Osteocyte (in vitro differentiated cells): ENCODE measurements around the gene CCNI2. TPM values are rescaled to one million over a fixed set of nuclear protein-coding genes. Genes with fewer than 3 reads are reported as not detected.

ENCODE experiments used
- DNase-seq: peaks from one replicate; pipeline ENCODE4 v3.0.0; 2021; ENCODE audit warnings: mixed read lengths; ENCODE audit not compliant: unreplicated experiment; ENCODE audit errors: extremely low spot score
- H3K27ac Mint-ChIP-seq: one replicate; pipeline ENCODE4 v1.8.0; 2021; ENCODE audit warnings: mild to moderate bottlenecking, mixed read lengths; ENCODE audit not compliant: unreplicated experiment
- H3K27me3 Mint-ChIP-seq: one replicate; pipeline ENCODE4 v1.8.0; 2021; ENCODE audit warnings: mixed read lengths; ENCODE audit not compliant: unreplicated experiment
- H3K36me3 Mint-ChIP-seq: one replicate; pipeline ENCODE4 v1.8.0; 2021; ENCODE audit warnings: mixed read lengths; ENCODE audit not compliant: unreplicated experiment
- H3K4me1 Mint-ChIP-seq: one replicate; pipeline ENCODE4 v1.8.0; 2021; ENCODE audit warnings: mixed read lengths; ENCODE audit not compliant: unreplicated experiment
- H3K4me3 Mint-ChIP-seq: one replicate; pipeline ENCODE4 v1.8.0; 2021; ENCODE audit warnings: mild to moderate bottlenecking, moderate library complexity, mixed read lengths; ENCODE audit not compliant: unreplicated experiment
- H3K9me3 Mint-ChIP-seq: one replicate; pipeline ENCODE4 v1.8.0; 2021; ENCODE audit warnings: mixed read lengths; ENCODE audit not compliant: unreplicated experiment
- total RNA-seq: library from RNA; stranded (reverse); gene quantifications from 2 replicates; pipeline ENCODE4 v1.2.1, GENCODE V29; 2021
- TF ChIP-seq, protein P1 (sequence below): fragments of 200-600 bp; sonication (generic); IDR thresholded peaks from 2 replicates; pipeline ENCODE4 v1.5.0; 2021; ENCODE audit warnings: antibody characterized with exemption, mild to moderate bottlenecking, moderate library complexity

The CCNI2 gene
- total RNA-seq, 1 donor from 2014 or later = not detected

- no peaks in the 10 kb centered on the region for H3K36me3 Mint-ChIP-seq
- no peak for DNase-seq
- no peak overlapping the region for H3K4me3 Mint-ChIP-seq
Measured at GRCh38 chr5:132776938-132777208, 29.6 kb downstream of the CCNI2 start.

GRCh38 chr5:132777209-132778069 is 30.2 kb downstream of the CCNI2 start, which contains the start of gene SEPTIN8:
SEPTIN8 (minus strand) TSS chr5:132777239; CDS start chr5:132777137, 102 bp downstream.
- Mint-ChIP-seq H3K27me3 (no peaks in the 10 kb centered on the region), H3K36me3 (no peaks in the 10 kb centered on the region), H3K27ac (peak within 1 kb of the TSS; percentile 64), H3K4me1 (peaks cover 26% of the 10 kb centered on the region), H3K9me3 (no peaks in the 10 kb centered on the region), H3K4me3 (peak within 1 kb of the TSS; percentile 76)
- TF ChIP-seq, protein P1, sequence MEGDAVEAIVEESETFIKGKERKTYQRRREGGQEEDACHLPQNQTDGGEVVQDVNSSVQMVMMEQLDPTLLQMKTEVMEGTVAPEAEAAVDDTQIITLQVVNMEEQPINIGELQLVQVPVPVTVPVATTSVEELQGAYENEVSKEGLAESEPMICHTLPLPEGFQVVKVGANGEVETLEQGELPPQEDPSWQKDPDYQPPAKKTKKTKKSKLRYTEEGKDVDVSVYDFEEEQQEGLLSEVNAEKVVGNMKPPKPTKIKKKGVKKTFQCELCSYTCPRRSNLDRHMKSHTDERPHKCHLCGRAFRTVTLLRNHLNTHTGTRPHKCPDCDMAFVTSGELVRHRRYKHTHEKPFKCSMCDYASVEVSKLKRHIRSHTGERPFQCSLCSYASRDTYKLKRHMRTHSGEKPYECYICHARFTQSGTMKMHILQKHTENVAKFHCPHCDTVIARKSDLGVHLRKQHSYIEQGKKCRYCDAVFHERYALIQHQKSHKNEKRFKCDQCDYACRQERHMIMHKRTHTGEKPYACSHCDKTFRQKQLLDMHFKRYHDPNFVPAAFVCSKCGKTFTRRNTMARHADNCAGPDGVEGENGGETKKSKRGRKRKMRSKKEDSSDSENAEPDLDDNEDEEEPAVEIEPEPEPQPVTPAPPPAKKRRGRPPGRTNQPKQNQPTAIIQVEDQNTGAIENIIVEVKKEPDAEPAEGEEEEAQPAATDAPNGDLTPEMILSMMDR = no peak
- peak; percentile 87 for DNase-seq

More at GRCh38 chr5:132776938-132777208, 29.6 kb downstream of the CCNI2 start:
- TF ChIP-seq, protein P1 = no peak
- Mint-ChIP-seq H3K27me3 (no peaks in the 10 kb centered on the region), H3K9me3 (no peaks in the 10 kb centered on the region), H3K4me1 (peaks cover 31% of the 10 kb centered on the region), H3K27ac (no peak overlapping the region)

- Mint-ChIP-seq H3K4me1 (peaks cover 20% of the 10 kb centered on the region), H3K27me3 (no peaks in the 10 kb centered on the region), H3K27ac (no peak overlapping the region), H3K4me3 (peak overlapping the region; percentile 73), H3K9me3 (no peaks in the 10 kb centered on the region), H3K36me3 (no peaks in the 10 kb centered on the region)
- no peak for DNase-seq
- TF ChIP-seq, protein P1 = no peak
Measured at GRCh38 chr5:132778129-132778528, 30.9 kb downstream of the CCNI2 start.

DNA sequence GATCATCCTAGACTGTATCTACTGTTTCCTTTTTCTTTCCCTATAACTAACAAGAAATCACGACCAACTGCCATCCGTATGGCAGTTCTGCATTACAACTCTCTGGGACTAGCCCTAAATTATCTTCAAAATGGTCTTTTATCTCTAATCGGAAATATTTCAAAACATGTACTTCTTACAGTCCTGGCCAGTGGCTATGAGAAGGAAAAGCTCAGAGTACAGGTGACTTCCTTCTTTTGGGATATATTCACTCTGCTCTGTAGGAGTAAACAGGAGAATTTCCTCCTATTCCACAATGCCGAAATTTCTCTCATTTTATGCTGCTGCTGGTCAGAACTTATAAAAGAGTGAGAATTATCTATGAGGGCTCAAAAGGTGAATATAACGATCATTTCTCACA is 31.6 kb downstream of the CCNI2 start:
- H3K27ac Mint-ChIP-seq = no peak overlapping the region

DNA sequence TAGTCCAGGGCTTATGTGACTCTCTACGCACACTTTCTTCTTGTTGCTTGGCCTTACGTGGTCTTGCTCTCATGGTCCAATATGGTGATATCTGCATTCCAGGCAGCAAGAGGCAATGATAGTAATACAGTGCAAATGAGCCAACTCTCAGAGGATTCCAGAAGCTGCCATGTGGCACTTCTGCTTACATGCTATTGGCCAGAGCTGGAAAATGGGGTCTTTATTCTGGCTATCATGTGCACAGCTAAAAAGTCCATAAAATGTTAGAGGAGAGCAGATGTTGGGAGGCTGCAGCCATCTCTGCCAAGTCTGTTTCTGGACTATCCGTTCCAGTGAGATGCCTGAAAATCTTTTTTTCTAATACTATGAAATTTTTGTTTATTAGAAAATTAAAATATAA is 32.7 kb downstream of the CCNI2 start:
- Mint-ChIP-seq H3K9me3 (no peaks in the 10 kb centered on the region), H3K4me3 (peak overlapping the region; percentile 4), H3K27me3 (no peaks in the 10 kb centered on the region), H3K36me3 (no peaks in the 10 kb centered on the region), H3K27ac (no peak overlapping the region), H3K4me1 (peaks cover 13% of the 10 kb centered on the region)
- TF ChIP-seq, protein P1 = no peak
- DNase-seq = no peak

More for the DNA sequence above, 31.6 kb downstream of the CCNI2 start:
- DNase-seq = no peak
- Mint-ChIP-seq H3K4me3 (no peak overlapping the region), H3K9me3 (no peaks in the 10 kb centered on the region), H3K36me3 (no peaks in the 10 kb centered on the region), H3K4me1 (peaks cover 15% of the 10 kb centered on the region), H3K27me3 (no peaks in the 10 kb centered on the region)
- TF ChIP-seq, protein P1 = no peak
